K562 (cell line): ENCODE results near the gene GDF7. TPM values are rescaled to one million over a fixed set of nuclear protein-coding genes. Genes with fewer than 3 reads are reported as not detected.

ENCODE experiments used
- BCL6 ChIP-seq: fragments of 250-450 bp; sonication (Bioruptor Pico); IDR thresholded peaks from 2 replicates; pipeline ENCODE4 v1.4.0; 2020
- CHD2 ChIP-seq: IDR thresholded peaks from 2 replicates; pipeline ENCODE4 v1.6.1; 2011; ENCODE audit warnings: low read depth, low read length
- MCM2 ChIP-seq: fragments of 450-650 bp; IDR thresholded peaks from 2 replicates; pipeline ENCODE4 v1.6.1; 2017; ENCODE audit warnings: low read depth, mild to moderate bottlenecking
- MIER1 ChIP-seq: fragments of 450-650 bp; IDR thresholded peaks from 2 replicates; pipeline ENCODE4 v1.6.1; 2016; ENCODE audit warnings: antibody characterized with exemption, mild to moderate bottlenecking, low read depth
- NFXL1 ChIP-seq: fragments of 450-650 bp; formaldehyde crosslinking; IDR thresholded peaks from 2 replicates; pipeline ENCODE4 v1.4.0; 2021; ENCODE audit warnings: mild to moderate bottlenecking
- ZFP30 ChIP-seq: fragments of 250-450 bp; sonication (Bioruptor Pico); IDR thresholded peaks from 2 replicates; pipeline ENCODE4 v1.8.0; 2022; ENCODE audit warnings: moderate library complexity, mild to moderate bottlenecking, inconsistent platforms, borderline replicate concordance
- ZNF197 ChIP-seq: fragments of 200-800 bp; sonication (Bioruptor generic); IDR thresholded peaks from 2 replicates; pipeline ENCODE4 v1.6.1; 2016; ENCODE audit warnings: low read depth, missing genetic modification characterization, missing compliant biosample characterization
- polyA plus RNA-seq, 8 experiments: library from polyadenylated mRNA; depleted of rRNA in 4 of 8; stranded (reverse) in 5 of 8; unstranded in 3 of 8; fragments of >200 nt; fragmentation: Nextera tagmentation in 2 of 8; fragmentation: Illumina TruSeq in 1 of 8; extraction: Ambion mirVana in 2 of 8; extraction: Trizol in 1 of 8; gene quantifications; 2 replicates each; pipeline versions ENCODE4 v1.2.1 to v1.2.3, GENCODE V29; 2011 to 2014; ENCODE audit warnings: inconsistent platforms in 1 of 8, missing spikeins in 1 of 8
- total RNA-seq, 7 experiments: library from RNA; depleted of rRNA in 6 of 7; stranded (reverse); fragments of >200 nt in 6 of 7; fragmentation: Illumina TruSeq in 2 of 7; extraction: Trizol in 2 of 7; gene quantifications; 2 replicates each; pipeline versions ENCODE4 v1.2.1 to v1.2.3, GENCODE V29; 2011 to 2021; ENCODE audit warnings: low replicate concordance in 1 of 7
- TF ChIP-seq, protein P1 (sequence below), 3 experiments: IDR thresholded peaks in 2 of 3; conservative IDR thresholded peaks in 1 of 3; 2 replicates each; pipeline ENCODE4 v1.5.1; 2011 to 2012; ENCODE audit warnings: low read length in 3 of 3, mild to moderate bottlenecking in 3 of 3, control low read depth in 2 of 3, improper control_type of control experiment in 1 of 3, inconsistent platforms in 1 of 3, low read depth in 1 of 3, mixed read lengths in 1 of 3, moderate library complexity in 1 of 3; ENCODE audit not compliant: insufficient read depth in 2 of 3
- TF ChIP-seq, protein P2 (sequence below): sonication (generic); formaldehyde crosslinking; IDR thresholded peaks from 2 replicates; pipeline ENCODE4 v1.8.1; 2023; ENCODE audit warnings: mild to moderate bottlenecking, missing genetic modification reagents
- TF ChIP-seq, protein P3 (sequence below): fragments of 250-450 bp; sonication (Bioruptor Pico); IDR thresholded peaks from 2 replicates; pipeline ENCODE4 v1.8.0; 2021; ENCODE audit warnings: borderline replicate concordance, mild to moderate bottlenecking, moderate library complexity; ENCODE audit not compliant: poor library complexity, severe bottlenecking

Gene GDF7
- total and polyA plus RNA-seq, 9 of the 15 experiments (the other 6 are each of a cell fraction or from before 2014, with no cell fraction given) = 0.01 TPM; not detected in 7

DNA sequence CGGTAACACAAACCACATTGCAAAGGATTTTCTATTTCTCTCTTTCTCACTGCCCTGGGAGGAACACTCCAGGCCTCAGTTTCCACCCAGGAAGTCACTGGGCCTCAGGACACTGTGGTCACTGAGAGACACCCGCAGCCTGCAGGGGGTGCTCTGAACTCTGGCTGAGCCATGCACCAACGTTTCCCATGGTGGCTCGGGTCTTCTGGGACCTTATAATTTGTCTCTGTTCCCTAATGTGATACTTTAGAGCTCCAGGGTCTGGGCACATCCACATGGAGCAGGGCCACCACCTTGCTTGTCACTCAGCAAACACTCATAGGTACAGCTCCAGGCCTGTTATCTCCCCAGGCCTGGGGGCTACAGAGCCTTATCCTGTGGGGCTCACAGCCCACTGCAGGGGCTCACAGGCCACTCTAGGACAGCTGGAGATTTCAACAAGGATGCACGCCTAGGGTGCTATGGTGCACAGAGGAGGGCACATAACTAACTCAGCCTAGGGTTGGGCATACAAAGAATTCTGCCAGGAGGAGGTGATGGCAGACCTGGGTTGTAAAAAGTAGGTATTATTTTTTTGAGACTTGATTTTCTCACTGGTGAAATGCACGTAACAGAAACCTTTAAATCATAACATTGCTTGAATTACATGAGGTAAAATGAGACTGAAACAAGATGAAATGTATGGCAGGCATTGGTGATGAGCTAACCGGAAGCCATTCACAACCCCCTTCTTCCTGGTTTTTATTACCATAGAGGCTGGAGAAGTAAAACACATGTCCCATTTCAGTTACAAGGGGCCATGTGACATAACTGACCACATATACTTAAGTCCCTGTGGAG lies 13.0 kb upstream of the GDF7 start (continued):
- TF ChIP-seq, protein P1, sequence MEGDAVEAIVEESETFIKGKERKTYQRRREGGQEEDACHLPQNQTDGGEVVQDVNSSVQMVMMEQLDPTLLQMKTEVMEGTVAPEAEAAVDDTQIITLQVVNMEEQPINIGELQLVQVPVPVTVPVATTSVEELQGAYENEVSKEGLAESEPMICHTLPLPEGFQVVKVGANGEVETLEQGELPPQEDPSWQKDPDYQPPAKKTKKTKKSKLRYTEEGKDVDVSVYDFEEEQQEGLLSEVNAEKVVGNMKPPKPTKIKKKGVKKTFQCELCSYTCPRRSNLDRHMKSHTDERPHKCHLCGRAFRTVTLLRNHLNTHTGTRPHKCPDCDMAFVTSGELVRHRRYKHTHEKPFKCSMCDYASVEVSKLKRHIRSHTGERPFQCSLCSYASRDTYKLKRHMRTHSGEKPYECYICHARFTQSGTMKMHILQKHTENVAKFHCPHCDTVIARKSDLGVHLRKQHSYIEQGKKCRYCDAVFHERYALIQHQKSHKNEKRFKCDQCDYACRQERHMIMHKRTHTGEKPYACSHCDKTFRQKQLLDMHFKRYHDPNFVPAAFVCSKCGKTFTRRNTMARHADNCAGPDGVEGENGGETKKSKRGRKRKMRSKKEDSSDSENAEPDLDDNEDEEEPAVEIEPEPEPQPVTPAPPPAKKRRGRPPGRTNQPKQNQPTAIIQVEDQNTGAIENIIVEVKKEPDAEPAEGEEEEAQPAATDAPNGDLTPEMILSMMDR (IDR thresholded peaks at IDR 0.05 in 2 of 3, conservative IDR thresholded peaks at IDR 0.05 in 1 of 3; ENCODE audit: insufficient read depth in 2 of 3, low read depth in 1 of 3, low read length in 3 of 3) = peak; percentile 32 to 45 (median 42); a peak in 5 of 6 replicates
- no peak for TF ChIP-seq ZFP30 (CRISPR knock-in tag)
- TF ChIP-seq, protein P2, sequence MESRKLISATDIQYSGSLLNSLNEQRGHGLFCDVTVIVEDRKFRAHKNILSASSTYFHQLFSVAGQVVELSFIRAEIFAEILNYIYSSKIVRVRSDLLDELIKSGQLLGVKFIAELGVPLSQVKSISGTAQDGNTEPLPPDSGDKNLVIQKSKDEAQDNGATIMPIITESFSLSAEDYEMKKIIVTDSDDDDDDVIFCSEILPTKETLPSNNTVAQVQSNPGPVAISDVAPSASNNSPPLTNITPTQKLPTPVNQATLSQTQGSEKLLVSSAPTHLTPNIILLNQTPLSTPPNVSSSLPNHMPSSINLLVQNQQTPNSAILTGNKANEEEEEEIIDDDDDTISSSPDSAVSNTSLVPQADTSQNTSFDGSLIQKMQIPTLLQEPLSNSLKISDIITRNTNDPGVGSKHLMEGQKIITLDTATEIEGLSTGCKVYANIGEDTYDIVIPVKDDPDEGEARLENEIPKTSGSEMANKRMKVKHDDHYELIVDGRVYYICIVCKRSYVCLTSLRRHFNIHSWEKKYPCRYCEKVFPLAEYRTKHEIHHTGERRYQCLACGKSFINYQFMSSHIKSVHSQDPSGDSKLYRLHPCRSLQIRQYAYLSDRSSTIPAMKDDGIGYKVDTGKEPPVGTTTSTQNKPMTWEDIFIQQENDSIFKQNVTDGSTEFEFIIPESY (CRISPR knock-in tag) = peak; percentile 96
- TF ChIP-seq MIER1 = no peak
- no peak for TF ChIP-seq BCL6
- TF ChIP-seq NFXL1 = no peak
- no peak for TF ChIP-seq CHD2
- TF ChIP-seq, protein P3, sequence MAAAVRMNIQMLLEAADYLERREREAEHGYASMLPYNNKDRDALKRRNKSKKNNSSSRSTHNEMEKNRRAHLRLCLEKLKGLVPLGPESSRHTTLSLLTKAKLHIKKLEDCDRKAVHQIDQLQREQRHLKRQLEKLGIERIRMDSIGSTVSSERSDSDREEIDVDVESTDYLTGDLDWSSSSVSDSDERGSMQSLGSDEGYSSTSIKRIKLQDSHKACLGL (CRISPR knock-in tag) = no peak
- no peak for TF ChIP-seq ZNF197
- no peak for TF ChIP-seq MCM2
- TF ChIP-seq, all 486 proteins: peak for 3
